DOHH2 (cell line): Measurements from ENCODE around the gene MBOAT7.

Experiments used
- H3F3A ChIP-seq: fragments of 200-600 bp; sonication (generic), shearing (Covaris generic); 2 replicates; pipeline ENCODE4 v1.6.0; 2016; ENCODE audit warnings: antibody characterized with exemption, mild to moderate bottlenecking; ENCODE audit not compliant: control insufficient read depth, insufficient read depth
- H3K27ac ChIP-seq: fragments of 200-600 bp; sonication (generic); 2 replicates; pipeline ENCODE4 v1.5.1; 2014; ENCODE audit warnings: low read depth, mild to moderate bottlenecking, low read length, moderate library complexity
- H3K27me3 ChIP-seq: fragments of 200-600 bp; sonication (generic); 2 replicates; pipeline ENCODE4 v1.6.1; 2014; ENCODE audit warnings: mild to moderate bottlenecking, low read length, mixed read lengths; ENCODE audit not compliant: control insufficient read depth
- H3K36me3 ChIP-seq: fragments of 200-600 bp; sonication (generic); 2 replicates; pipeline ENCODE4 v1.6.1; 2014; ENCODE audit warnings: mild to moderate bottlenecking, low read length, moderate library complexity, mixed read lengths; ENCODE audit not compliant: control insufficient read depth
- H3K4me1 ChIP-seq: fragments of 200-600 bp; sonication (generic); 2 replicates; pipeline ENCODE4 v1.6.1; 2014; ENCODE audit warnings: mild to moderate bottlenecking, low read length, mixed read lengths; ENCODE audit not compliant: control insufficient read depth
- H3K4me2 ChIP-seq: fragments of 200-600 bp; sonication (generic); 2 replicates; pipeline ENCODE4 v1.6.0; 2014; ENCODE audit warnings: mild to moderate bottlenecking, low read length, moderate library complexity
- H3K4me3 ChIP-seq: fragments of 200-600 bp; sonication (generic); 2 replicates; pipeline ENCODE4 v1.5.1; 2014; ENCODE audit warnings: mild to moderate bottlenecking, low read length, mixed read lengths
- H3K79me2 ChIP-seq: fragments of 200-600 bp; sonication (generic); 2 replicates; pipeline ENCODE4 v1.6.1; 2014; ENCODE audit warnings: mild to moderate bottlenecking, low read length, mixed read lengths; ENCODE audit not compliant: control insufficient read depth
- H3K9me2 ChIP-seq: fragments of 200-600 bp; sonication (generic); replicated peaks from 2 replicates; pipeline ENCODE4 v1.6.1; 2014; ENCODE audit warnings: mild to moderate bottlenecking, low read length, mixed read lengths; ENCODE audit not compliant: control insufficient read depth
- H3K9me3 ChIP-seq: fragments of 200-600 bp; sonication (generic); 2 replicates; pipeline ENCODE4 v1.6.1; 2014; ENCODE audit warnings: antibody characterized with exemption, low read length, mixed read lengths; ENCODE audit not compliant: control insufficient read depth, insufficient read depth
- H4K20me1 ChIP-seq: fragments of 200-600 bp; sonication (generic); 2 replicates; pipeline ENCODE4 v1.6.0; 2014; ENCODE audit warnings: low read depth, mild to moderate bottlenecking, antibody characterized with exemption, low read length, moderate library complexity; ENCODE audit not compliant: control insufficient read depth, insufficient read depth
- EZH2phosphoT487 ChIP-seq: fragments of 200-600 bp; sonication (generic); IDR thresholded peaks from 2 replicates; pipeline ENCODE4 v1.6.1; 2017; ENCODE audit warnings: borderline replicate concordance, mild to moderate bottlenecking, antibody characterized with exemption, low read length, moderate library complexity, mixed read lengths
- TF ChIP-seq, protein P1 (sequence below): fragments of 200-600 bp; sonication (generic); IDR thresholded peaks from one replicate; pipeline ENCODE4 v1.5.1; 2014; ENCODE audit warnings: antibody characterized with exemption, mild to moderate bottlenecking, low read depth, low read length; ENCODE audit not compliant: poor library complexity, severe bottlenecking

Gene MBOAT7

DNA sequence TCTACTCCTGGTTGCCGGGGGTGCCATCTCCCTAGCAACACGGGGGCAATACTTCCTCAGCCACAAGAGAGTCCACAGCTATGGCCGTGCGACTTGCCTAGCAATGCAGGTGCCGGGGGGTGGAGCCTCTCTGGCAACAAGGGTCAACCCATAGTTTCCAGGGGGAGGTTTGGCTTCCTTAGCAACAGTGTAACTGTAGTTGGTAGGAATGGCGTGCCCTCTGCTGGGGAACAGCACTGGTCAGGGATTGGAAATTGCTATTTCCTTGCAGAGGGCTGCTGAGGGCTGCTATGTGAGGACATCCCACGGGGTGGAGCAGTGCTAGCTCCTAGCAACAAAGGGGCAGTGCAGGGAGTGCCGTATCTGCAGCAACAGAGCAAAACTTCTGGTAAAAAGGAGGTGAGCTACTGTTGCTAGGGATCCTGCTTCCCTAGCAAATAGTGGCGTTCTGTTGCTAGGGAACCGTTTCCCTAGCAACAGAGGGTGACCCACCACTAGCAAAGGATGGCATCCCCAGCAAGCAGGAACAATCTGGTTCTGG is 9.4 kb downstream of the MBOAT7 start:
- H4K20me1 ChIP-seq = 0 out of 2 replicates have a peak, but pooled peaks cover 8% of the 10 kb centered on the region
- no peaks in the 10 kb centered on the region for H3K27me3 ChIP-seq
- H3K4me3 ChIP-seq = no peak overlapping the region
- peaks cover 6% of the 10 kb centered on the region; the same call in 1 of the 2 replicates for H3F3A ChIP-seq
- TF ChIP-seq, protein P1, sequence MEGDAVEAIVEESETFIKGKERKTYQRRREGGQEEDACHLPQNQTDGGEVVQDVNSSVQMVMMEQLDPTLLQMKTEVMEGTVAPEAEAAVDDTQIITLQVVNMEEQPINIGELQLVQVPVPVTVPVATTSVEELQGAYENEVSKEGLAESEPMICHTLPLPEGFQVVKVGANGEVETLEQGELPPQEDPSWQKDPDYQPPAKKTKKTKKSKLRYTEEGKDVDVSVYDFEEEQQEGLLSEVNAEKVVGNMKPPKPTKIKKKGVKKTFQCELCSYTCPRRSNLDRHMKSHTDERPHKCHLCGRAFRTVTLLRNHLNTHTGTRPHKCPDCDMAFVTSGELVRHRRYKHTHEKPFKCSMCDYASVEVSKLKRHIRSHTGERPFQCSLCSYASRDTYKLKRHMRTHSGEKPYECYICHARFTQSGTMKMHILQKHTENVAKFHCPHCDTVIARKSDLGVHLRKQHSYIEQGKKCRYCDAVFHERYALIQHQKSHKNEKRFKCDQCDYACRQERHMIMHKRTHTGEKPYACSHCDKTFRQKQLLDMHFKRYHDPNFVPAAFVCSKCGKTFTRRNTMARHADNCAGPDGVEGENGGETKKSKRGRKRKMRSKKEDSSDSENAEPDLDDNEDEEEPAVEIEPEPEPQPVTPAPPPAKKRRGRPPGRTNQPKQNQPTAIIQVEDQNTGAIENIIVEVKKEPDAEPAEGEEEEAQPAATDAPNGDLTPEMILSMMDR = peak; percentile 73
- TF ChIP-seq EZH2phosphoT487 = no peak
- H3K9me2 ChIP-seq = no peaks in the 10 kb centered on the region
- peaks cover 13% of the 10 kb centered on the region for H3K4me1 ChIP-seq
- peaks cover 11% of the 10 kb centered on the region; the same call in 1 of the 2 replicates for H3K36me3 ChIP-seq
- no peaks in the 10 kb centered on the region for H3K9me3 ChIP-seq
- no peaks in the 10 kb centered on the region for H3K79me2 ChIP-seq
- no peak overlapping the region for H3K27ac ChIP-seq
- 0 out of 2 replicates have a peak overlapping the region, but pooled peaks have one; percentile 9 for H3K4me2 ChIP-seq

DNA sequence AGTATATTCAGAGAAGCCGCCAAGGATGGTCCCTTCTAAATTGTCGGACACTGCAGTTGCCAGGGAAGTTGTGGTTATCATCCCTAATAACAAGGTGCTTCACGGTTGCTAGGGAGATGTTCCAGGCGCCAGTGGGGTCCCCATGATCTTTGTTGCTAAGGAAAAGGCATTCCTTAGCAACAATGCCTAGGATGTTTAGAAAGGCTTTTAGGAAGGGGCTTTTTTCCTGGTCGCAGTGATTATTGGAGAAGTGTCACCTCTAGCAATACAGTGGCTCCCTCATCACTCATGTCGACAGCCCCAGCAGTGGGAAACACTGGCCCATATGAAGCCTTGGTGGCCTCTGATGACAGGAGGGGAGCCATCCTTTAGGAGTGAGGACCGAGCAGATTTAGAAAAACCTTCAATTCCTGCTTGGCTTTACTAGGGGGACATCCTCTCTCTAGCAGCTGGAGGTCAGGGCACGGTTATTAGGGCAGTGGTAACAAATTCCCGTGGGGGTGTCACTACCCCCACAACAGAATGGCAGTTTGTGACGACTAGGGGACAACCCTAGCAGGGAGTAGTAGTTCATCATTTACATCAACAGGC is 10.0 kb downstream of the MBOAT7 start:
- Histone ChIP-seq H3K27ac (no peak overlapping the region), H3K9me2 (no peaks in the 10 kb centered on the region), H3K79me2 (no peaks in the 10 kb centered on the region), H3K4me1 (peaks cover 17% of the 10 kb centered on the region), H3F3A (peaks cover 6% of the 10 kb centered on the region; the same call in 1 of the 2 replicates), H3K9me3 (no peaks in the 10 kb centered on the region), H3K36me3 (peaks cover 11% of the 10 kb centered on the region; the same call in 1 of the 2 replicates), H3K4me2 (0 out of 2 replicates have a peak overlapping the region, but pooled peaks have one; percentile 9), H3K27me3 (no peaks in the 10 kb centered on the region), H3K4me3 (no peak overlapping the region), H4K20me1 (0 out of 2 replicates have a peak, but pooled peaks cover 8% of the 10 kb centered on the region)
- TF ChIP-seq, protein P1 = no peak
- TF ChIP-seq EZH2phosphoT487 = no peak

DNA sequence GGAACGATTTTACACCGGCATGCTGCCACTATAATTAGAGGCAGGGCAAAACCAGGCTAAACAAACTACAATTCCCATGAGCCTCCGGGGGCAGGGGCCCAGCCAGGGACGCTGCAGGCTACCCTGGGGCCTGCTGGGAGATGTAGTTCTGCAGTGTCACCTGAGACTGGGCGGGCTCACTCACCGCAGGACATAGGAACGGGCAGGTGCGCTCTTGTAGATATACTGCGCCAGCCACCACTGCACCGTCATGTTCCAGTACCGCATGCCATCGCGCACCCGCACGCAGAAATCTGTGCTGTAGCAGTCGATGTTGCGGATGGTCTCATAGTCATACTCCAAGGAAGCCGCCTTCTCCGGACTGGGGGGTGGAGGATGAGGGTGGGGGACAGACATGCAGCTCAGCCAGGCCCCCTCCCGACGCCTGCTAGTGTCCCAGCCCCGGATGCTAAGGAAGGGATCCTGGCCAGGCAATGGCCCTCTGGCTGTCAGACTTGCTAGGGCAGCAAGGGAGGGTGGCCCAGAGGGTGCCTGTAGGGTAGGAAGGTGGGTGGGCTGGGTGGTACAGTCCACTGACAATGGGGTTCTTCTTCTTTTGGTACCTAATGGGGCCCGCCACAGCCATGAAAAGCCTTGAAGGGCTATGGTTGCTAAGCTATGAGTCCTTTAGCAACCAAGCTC is 10.7 kb downstream of the MBOAT7 start:
- Histone ChIP-seq H3K9me3 (no peaks in the 10 kb centered on the region), H3K4me3 (no peak overlapping the region), H3K4me2 (no peak overlapping the region), H4K20me1 (0 out of 2 replicates have a peak, but pooled peaks cover 8% of the 10 kb centered on the region), H3K27ac (no peak overlapping the region), H3K4me1 (peaks cover 21% of the 10 kb centered on the region), H3K36me3 (peaks cover 11% of the 10 kb centered on the region; the same call in 1 of the 2 replicates), H3F3A (peaks cover 6% of the 10 kb centered on the region; the same call in 1 of the 2 replicates), H3K9me2 (no peaks in the 10 kb centered on the region), H3K27me3 (no peaks in the 10 kb centered on the region), H3K79me2 (no peaks in the 10 kb centered on the region)
- TF ChIP-seq, protein P1 = no peak
